Upper lobe of left lung (tissue), 6 donors: Measurements from ENCODE around the gene DYRK2. TPM values are rescaled to one million over a fixed set of nuclear protein-coding genes. Genes with fewer than 3 reads are reported as not detected.
A peak's percentile ranks its signal among the peaks of the same experiment; 100 is the strongest.

Source experiments
- ATAC-seq, 2 donors: fragments of 200-7000 bp; cut with Tn5 transposase; one replicate each; pipeline ENCODE4 v1.9.1; 2022; ENCODE audit warnings: mild to moderate bottlenecking in 2 of 2, moderate library complexity in 2 of 2; ENCODE audit not compliant: low FRiP score in 2 of 2
- DNase-seq, 2 donors: peaks; one replicate each; pipeline ENCODE4 v3.0.0-alpha.2; 2019 to 2020
- H3K27ac ChIP-seq, 4 donors: fragments of 200-600 bp; sonication (generic); one replicate each; pipeline ENCODE4 v1.5.1; 2016 to 2019
- H3K27me3 ChIP-seq, 4 donors: fragments of 200-600 bp; sonication (generic); one replicate each; pipeline ENCODE4 v1.5.1; 2017 to 2019
- H3K36me3 ChIP-seq, 4 donors: fragments of 200-600 bp; sonication (generic); one replicate each; pipeline ENCODE4 v1.5.1; 2016 to 2019
- H3K4me1 ChIP-seq, 4 donors: fragments of 200-600 bp; sonication (generic); one replicate each; pipeline ENCODE4 v1.5.1; 2018 to 2019
- H3K4me3 ChIP-seq, 4 donors: fragments of 200-600 bp; sonication (generic); one replicate each; pipeline ENCODE4 v1.5.1; 2017 to 2019; ENCODE audit warnings: mild to moderate bottlenecking in 2 of 4, moderate library complexity in 1 of 4
- H3K9me3 ChIP-seq, 4 donors: fragments of 200-600 bp; sonication (generic); one replicate each; pipeline ENCODE4 v1.5.1; 2018 to 2019
- CTCF ChIP-seq, 6 experiments: fragments of 450-650 bp in 4 of 6; fragments of 200-600 bp in 2 of 6; sonication (generic) in 2 of 6; IDR thresholded peaks; one replicate each; pipeline ENCODE4 v1.5.1; 2016 to 2019; ENCODE audit warnings: antibody characterized with exemption in 6 of 6
- EP300 ChIP-seq, 4 donors: sonication (generic); formaldehyde crosslinking; IDR thresholded peaks; one replicate each; pipeline ENCODE4 v1.5.1; 2017; ENCODE audit warnings: antibody characterized with exemption in 4 of 4, control low read depth in 2 of 4
- POLR2A ChIP-seq, 4 donors: fragments of 450-650 bp; IDR thresholded peaks; one replicate each; pipeline ENCODE4 v1.5.1; 2016 to 2017; ENCODE audit warnings: antibody characterized with exemption in 4 of 4, mild to moderate bottlenecking in 2 of 4
- POLR2AphosphoS5 ChIP-seq, 2 donors: sonication (generic); formaldehyde crosslinking; IDR thresholded peaks; one replicate each; pipeline ENCODE4 v1.5.1; 2017; ENCODE audit warnings: antibody characterized with exemption in 2 of 2
- WGBS, 2 donors: methylation state at CpG; one replicate each; pipeline ENCODE4 v1.1.5; 2017 to 2018; 5-methylcytosine and 5-hydroxymethylcytosine counted together
- total RNA-seq, 6 donors: library from RNA; depleted of rRNA in 4 of 6; stranded (reverse); fragments of >200 nt in 4 of 6; gene quantifications; one replicate each; pipeline versions ENCODE4 v1.1.0 to v1.2.1, GENCODE V29; 2016 to 2021
- donor health status: DM: no; HTN: no; CAD: no; lungs with moderate emphysema.
- donor health status: DM: no; HTN: yes; CAD: no; lungs with severe emphysema.

Gene DYRK2
- total RNA-seq, 6 donors from 2014 or later, result 11.3 to 54.5 (median 17.9) TPM

- no peaks in the 10 kb centered on the region for H3K9me3 ChIP-seq
- no peak overlapping the region for H3K4me3 ChIP-seq
- WGBS, 2 donors, result 76 to 92% methylated on average over 1 of the region's 1 CpG
- H3K36me3 ChIP-seq, result no peaks in the 10 kb centered on the region
- no peak overlapping the region for H3K27ac ChIP-seq
- DNase-seq (no peak), ATAC-seq (no peak)
- TF ChIP-seq EP300 (IDR thresholded peaks at IDR 0.05) (no peak), POLR2A (IDR thresholded peaks at IDR 0.05) (no peak), CTCF (IDR thresholded peaks at IDR 0.05) (no peak), POLR2AphosphoS5 (IDR thresholded peaks at IDR 0.05) (no peak)
- no peaks in the 10 kb centered on the region for H3K27me3 ChIP-seq
- H3K4me1 ChIP-seq, result peaks cover 0 to 6% (median 0%) of the 10 kb centered on the region in 4 donors
Observed at GRCh38 chr12:67665679-67666078, 17.1 kb downstream of the DYRK2 start.

- peaks cover 0 to 6% (median 0%) of the 10 kb centered on the region in 4 donors for H3K4me1 ChIP-seq
- no peak overlapping the region for H3K27ac ChIP-seq
- H3K4me3 ChIP-seq, result no peak overlapping the region
- WGBS, 2 donors, result 45 to 70% methylated on average over 1 of the region's 1 CpG
- no peaks in the 10 kb centered on the region for H3K9me3 ChIP-seq
- H3K27me3 ChIP-seq, result no peaks in the 10 kb centered on the region
- no peaks in the 10 kb centered on the region for H3K36me3 ChIP-seq
- ATAC-seq (no peak), DNase-seq (no peak)
- TF ChIP-seq EP300 (IDR thresholded peaks at IDR 0.05), result no peak
- no peak for TF ChIP-seq POLR2A (IDR thresholded peaks at IDR 0.05)
- TF ChIP-seq POLR2AphosphoS5 (IDR thresholded peaks at IDR 0.05), result no peak
- TF ChIP-seq CTCF (IDR thresholded peaks at IDR 0.05), result no peak
Observed at GRCh38 chr12:67666605-67667004, 18.1 kb downstream of the DYRK2 start.

GRCh38 chr12:67667276-67668073 is 18.9 kb downstream of the DYRK2 start:
- Histone ChIP-seq H3K4me1 (peaks cover 0 to 6% (median 0%) of the 10 kb centered on the region in 4 donors), H3K36me3 (no peaks in the 10 kb centered on the region), H3K27me3 (no peaks in the 10 kb centered on the region), H3K4me3 (no peak overlapping the region), H3K27ac (no peak overlapping the region), H3K9me3 (no peaks in the 10 kb centered on the region)
- DNase-seq (peak in 1 of 2 donors; percentile 52), ATAC-seq (peak in 1 of 2 donors; percentile 48)
- TF ChIP-seq POLR2AphosphoS5 (IDR thresholded peaks at IDR 0.05), result no peak
- no peak for TF ChIP-seq POLR2A (IDR thresholded peaks at IDR 0.05)
- TF ChIP-seq CTCF (IDR thresholded peaks at IDR 0.05), result no peak
- no peak for TF ChIP-seq EP300 (IDR thresholded peaks at IDR 0.05)
- 53 to 55% methylated on average over 8 of the region's 8 CpGs for WGBS, 2 donors

- H3K27ac ChIP-seq, result no peak overlapping the region
- WGBS, 2 donors, result 91 to 93% methylated on average over 6 of the region's 6 CpGs
- DNase-seq (no peak), ATAC-seq (peak; percentile 18 to 51)
- TF ChIP-seq POLR2AphosphoS5 (IDR thresholded peaks at IDR 0.05) (no peak), POLR2A (IDR thresholded peaks at IDR 0.05) (no peak), EP300 (IDR thresholded peaks at IDR 0.05) (no peak), CTCF (IDR thresholded peaks at IDR 0.05) (no peak)
- H3K36me3 ChIP-seq, result no peaks in the 10 kb centered on the region
- peaks cover 0 to 6% (median 0%) of the 10 kb centered on the region in 4 donors for H3K4me1 ChIP-seq
- no peaks in the 10 kb centered on the region for H3K9me3 ChIP-seq
- no peaks in the 10 kb centered on the region for H3K27me3 ChIP-seq
- H3K4me3 ChIP-seq, result no peak overlapping the region
Observed at GRCh38 chr12:67669217-67669933, 20.8 kb downstream of the DYRK2 start.
